Measurements from ENCODE around the gene CYP3A4. TPM values are rescaled to one million over a fixed set of nuclear protein-coding genes. Genes with fewer than 3 reads are reported as not detected.
"Not testable (repeated sequence)": the region's sequence is repeated elsewhere in the genome, so short reads cannot be mapped to it uniquely, and the experiment has no call there.

The CYP3A4 gene
- total RNA-seq, 1 experiment from 2014 or later, result not detected

- DNase-seq (ENCODE audit: low read depth), result no peak
Measured at GRCh38 chr7:99792967-99793366, 9.0 kb upstream of the CYP3A4 start.

- DNase-seq (ENCODE audit: low read depth), result no peak
Measured at GRCh38 chr7:99791667-99792369, 7.8 kb upstream of the CYP3A4 start.

GRCh38 chr7:99791021-99791420 is 7.0 kb upstream of the CYP3A4 start:
- DNase-seq (ENCODE audit: low read depth), result peak; percentile 37

- no peak for DNase-seq (ENCODE audit: low read depth)
Measured at GRCh38 chr7:99790407-99790806, 6.4 kb upstream of the CYP3A4 start.

GRCh38 chr7:99789441-99790070 is 5.6 kb upstream of the CYP3A4 start:
- no peak for DNase-seq (ENCODE audit: low read depth)

- no peak for DNase-seq (ENCODE audit: low read depth)
Measured at GRCh38 chr7:99788554-99788953, 4.6 kb upstream of the CYP3A4 start.

GRCh38 chr7:99786726-99787335 is 2.8 kb upstream of the CYP3A4 start:
- DNase-seq (ENCODE audit: low read depth), result no peak

- DNase-seq (ENCODE audit: low read depth), result not testable (repeated sequence)
Measured at GRCh38 chr7:99785654-99786053, 1.7 kb upstream of the CYP3A4 start.

- DNase-seq (ENCODE audit: low read depth), result no peak
Measured at GRCh38 chr7:99782012-99782953, 1.7 kb downstream of the CYP3A4 start.

GRCh38 chr7:99780588-99780987 is 3.4 kb downstream of the CYP3A4 start:
- no peak for DNase-seq (ENCODE audit: low read depth)

GRCh38 chr7:99779949-99780348 is 4.0 kb downstream of the CYP3A4 start:
- DNase-seq (ENCODE audit: low read depth), result no peak

GRCh38 chr7:99778880-99779279 is 5.1 kb downstream of the CYP3A4 start:
- no peak for DNase-seq (ENCODE audit: low read depth)

GRCh38 chr7:99773395-99773794 is 10.6 kb downstream of the CYP3A4 start:
- not testable (repeated sequence) for DNase-seq (ENCODE audit: low read depth)

- DNase-seq (ENCODE audit: low read depth), result no peak
Measured at GRCh38 chr7:99772565-99772964, 11.4 kb downstream of the CYP3A4 start.

GRCh38 chr7:99769494-99769893 is 14.5 kb downstream of the CYP3A4 start:
- DNase-seq (ENCODE audit: low read depth), result not testable (repeated sequence)

- DNase-seq (ENCODE audit: low read depth), result no peak
Measured at GRCh38 chr7:99768471-99768870, 15.5 kb downstream of the CYP3A4 start.

- no peak for DNase-seq (ENCODE audit: low read depth)
Measured at GRCh38 chr7:99767662-99768061, 16.3 kb downstream of the CYP3A4 start.

GRCh38 chr7:99766484-99767099 is 17.4 kb downstream of the CYP3A4 start:
- no peak for DNase-seq (ENCODE audit: low read depth)

- no peak for DNase-seq (ENCODE audit: low read depth)
Measured at GRCh38 chr7:99764478-99764877, 19.5 kb downstream of the CYP3A4 start.

- no peak for DNase-seq (ENCODE audit: low read depth)
Measured at GRCh38 chr7:99762680-99763327, 21.2 kb downstream of the CYP3A4 start.

- DNase-seq (ENCODE audit: low read depth), result no peak
Measured at GRCh38 chr7:99755085-99755484, 28.9 kb downstream of the CYP3A4 start.
